Posterior cingulate gyrus (tissue), 11 donors: Measurements from ENCODE around the gene MRPL42.

ENCODE experiments used
- DNase-seq, 10 donors: peaks; one replicate each; pipeline versions ENCODE4 v3.0.0 to v3.0.0-alpha.2; 2020 to 2021; ENCODE audit warnings: mixed read lengths in 3 of 10
- intact Hi-C: fragments of 100-400 bp; cut with DNase I; formaldehyde crosslinking; loops from one replicate; pipeline ENCODE4 v1.15.1; 2023

Gene MRPL42

GRCh38 chr12:93442411-93443340, 24.6 kb upstream of the MRPL42 start:
- no peak for DNase-seq
- intact Hi-C loops, result loop anchor here (2.0 kb wide), 2 partner anchors 26 to 234 kb away; partner anchors contain the start of gene CRADD

- intact Hi-C loops, result loop anchor here (2.0 kb wide), 2 partner anchors 25 to 233 kb away; partner anchors contain the start of gene CRADD
- DNase-seq, result no peak
These were observed 23.7 kb upstream of the MRPL42 start for GRCh38 chr12:93443576-93443975.

- intact Hi-C loops, result no loop called here
- no peak for DNase-seq
These were observed 19.6 kb upstream of the MRPL42 start for GRCh38 chr12:93447555-93448290.

- intact Hi-C loops, result no loop called here
- DNase-seq, result no peak
These were observed 18.5 kb upstream of the MRPL42 start for GRCh38 chr12:93448796-93449195.

GRCh38 chr12:93449277-93449676, 18.0 kb upstream of the MRPL42 start:
- intact Hi-C loops, result no loop called here
- DNase-seq, result no peak

GRCh38 chr12:93451423-93452158, 15.7 kb upstream of the MRPL42 start:
- DNase-seq, result no peak
- intact Hi-C loops, result no loop called here

- no peak for DNase-seq
- intact Hi-C loops, result no loop called here
These were observed 13.7 kb upstream of the MRPL42 start for GRCh38 chr12:93453633-93454032.

GRCh38 chr12:93456077-93456476, 11.2 kb upstream of the MRPL42 start:
- no peak for DNase-seq
- intact Hi-C loops, result no loop called here

- intact Hi-C loops, result no loop called here
- DNase-seq, result no peak
These were observed 8.2 kb upstream of the MRPL42 start for GRCh38 chr12:93459097-93459496.

GRCh38 chr12:93460003-93460402, 7.3 kb upstream of the MRPL42 start:
- DNase-seq, result no peak
- intact Hi-C loops, result no loop called here

GRCh38 chr12:93460902-93461301, 6.4 kb upstream of the MRPL42 start:
- intact Hi-C loops, result no loop called here
- no peak for DNase-seq

- no peak for DNase-seq
- intact Hi-C loops, result no loop called here
These were observed 5.8 kb upstream of the MRPL42 start for GRCh38 chr12:93461503-93461902.

GRCh38 chr12:93465841-93466240, 1.5 kb upstream of the MRPL42 start:
- intact Hi-C loops, result no loop called here
- DNase-seq, result no peak

GRCh38 chr12:93466625-93467350, 526 bp upstream of the MRPL42 start:
- no peak for DNase-seq
- intact Hi-C loops, result no loop called here

GRCh38 chr12:93468008-93468371, 676 bp downstream of the MRPL42 start:
- DNase-seq, result no peak
- intact Hi-C loops, result loop anchor here (2.0 kb wide), 1 partner anchor 25 kb away; no protein-coding TSS in a partner anchor

GRCh38 chr12:93469386-93469785, 2.1 kb downstream of the MRPL42 start:
- no peak for DNase-seq
- intact Hi-C loops, result loop anchor here (2.0 kb wide), 1 partner anchor 27 kb away; no protein-coding TSS in a partner anchor

GRCh38 chr12:93476555-93476954, 9.2 kb downstream of the MRPL42 start:
- no peak for DNase-seq
- intact Hi-C loops, result no loop called here

GRCh38 chr12:93482721-93483120, 15.4 kb downstream of the MRPL42 start:
- DNase-seq, result no peak
- intact Hi-C loops, result no loop called here

- no peak for DNase-seq
- intact Hi-C loops, result no loop called here
These were observed 16.0 kb downstream of the MRPL42 start for GRCh38 chr12:93483151-93483807.
